ENCODE data around the gene NRK. TPM values are rescaled to one million over a fixed set of nuclear protein-coding genes. Genes with fewer than 3 reads are reported as not detected.
"Not testable (repeated sequence)": the region's sequence is repeated elsewhere in the genome, so short reads cannot be mapped to it uniquely, and the experiment has no call there.

NRK gene
- total RNA-seq, 1 donor from 2014 or later, result 48.2 TPM

DNA sequence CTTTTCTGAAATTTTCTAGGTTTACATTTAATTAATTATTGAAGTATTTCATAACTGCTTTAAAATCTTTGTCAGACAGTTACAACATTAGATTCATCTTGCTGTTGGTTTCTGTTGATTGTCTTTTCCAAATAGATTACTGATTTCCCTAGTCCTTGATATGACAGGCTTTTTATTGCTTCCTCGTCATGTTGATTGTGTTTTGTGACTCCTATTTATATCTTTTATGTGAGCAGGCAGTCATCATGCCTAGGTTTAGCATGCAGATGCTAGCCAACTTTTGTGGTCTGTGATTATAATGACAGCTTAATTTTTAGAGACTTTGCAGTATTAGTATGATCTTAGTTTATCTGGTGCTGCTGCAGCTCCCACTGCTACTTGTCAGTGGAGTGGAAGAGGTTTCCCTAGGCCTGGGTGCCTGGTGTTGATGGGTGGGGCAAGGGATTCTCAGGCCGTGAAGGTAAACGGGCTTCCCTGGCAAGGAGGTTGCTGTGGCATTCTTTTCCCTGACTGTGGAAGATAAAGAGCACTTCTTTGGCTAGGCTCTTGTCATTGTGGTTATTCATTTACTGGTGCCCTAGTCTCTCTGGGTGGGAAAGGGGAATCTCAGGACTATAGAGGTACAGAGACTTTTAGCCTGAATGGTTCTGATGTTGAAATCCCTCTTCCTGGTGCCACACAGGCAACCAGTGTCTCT lies 150.5 kb downstream of the NRK start:
- TF ChIP-seq, protein P1, sequence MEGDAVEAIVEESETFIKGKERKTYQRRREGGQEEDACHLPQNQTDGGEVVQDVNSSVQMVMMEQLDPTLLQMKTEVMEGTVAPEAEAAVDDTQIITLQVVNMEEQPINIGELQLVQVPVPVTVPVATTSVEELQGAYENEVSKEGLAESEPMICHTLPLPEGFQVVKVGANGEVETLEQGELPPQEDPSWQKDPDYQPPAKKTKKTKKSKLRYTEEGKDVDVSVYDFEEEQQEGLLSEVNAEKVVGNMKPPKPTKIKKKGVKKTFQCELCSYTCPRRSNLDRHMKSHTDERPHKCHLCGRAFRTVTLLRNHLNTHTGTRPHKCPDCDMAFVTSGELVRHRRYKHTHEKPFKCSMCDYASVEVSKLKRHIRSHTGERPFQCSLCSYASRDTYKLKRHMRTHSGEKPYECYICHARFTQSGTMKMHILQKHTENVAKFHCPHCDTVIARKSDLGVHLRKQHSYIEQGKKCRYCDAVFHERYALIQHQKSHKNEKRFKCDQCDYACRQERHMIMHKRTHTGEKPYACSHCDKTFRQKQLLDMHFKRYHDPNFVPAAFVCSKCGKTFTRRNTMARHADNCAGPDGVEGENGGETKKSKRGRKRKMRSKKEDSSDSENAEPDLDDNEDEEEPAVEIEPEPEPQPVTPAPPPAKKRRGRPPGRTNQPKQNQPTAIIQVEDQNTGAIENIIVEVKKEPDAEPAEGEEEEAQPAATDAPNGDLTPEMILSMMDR (IDR thresholded peaks at IDR 0.05; ENCODE audit: unreplicated experiment), result no peak

DNA sequence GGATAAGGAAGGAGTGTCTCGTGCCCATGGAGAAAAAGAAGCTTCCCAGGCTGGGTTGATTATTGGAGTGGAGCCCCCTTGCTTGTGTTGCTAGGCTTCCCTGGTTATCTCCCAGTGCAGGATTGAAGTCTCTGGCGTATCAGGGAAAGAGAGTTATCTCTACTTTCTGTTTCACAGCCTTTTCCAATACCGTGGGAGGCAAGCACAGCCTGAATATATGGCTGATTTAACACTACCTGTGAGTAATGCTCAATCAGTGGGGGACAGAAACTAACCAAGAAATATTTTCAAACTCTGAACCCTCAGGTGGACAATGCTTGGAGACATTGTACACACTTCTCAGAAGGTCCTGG lies 151.0 kb downstream of the NRK start:
- no peak for DNase-seq (ENCODE audit: low spot score in 2 of 2, unreplicated experiment in 2 of 2)
- H3K27me3 Mint-ChIP-seq (ENCODE audit: low read depth), result no peaks in the 10 kb centered on the region
- no peaks in the 10 kb centered on the region for H3K36me3 Mint-ChIP-seq
- no peak overlapping the region for H3K27ac Mint-ChIP-seq
- no peaks in the 10 kb centered on the region for H3K4me1 Mint-ChIP-seq
- TF ChIP-seq, protein P1 (IDR thresholded peaks at IDR 0.05; ENCODE audit: unreplicated experiment), result no peak
- peaks cover 42% of the 10 kb centered on the region for H3K9me3 Mint-ChIP-seq
- no peak overlapping the region for H3K4me3 Mint-ChIP-seq

More for the DNA sequence above, 150.5 kb downstream of the NRK start:
- H3K4me3 Mint-ChIP-seq, result no peak overlapping the region
- DNase-seq (ENCODE audit: low spot score in 2 of 2, unreplicated experiment in 2 of 2), result no peak
- no peaks in the 10 kb centered on the region for H3K36me3 Mint-ChIP-seq
- no peaks in the 10 kb centered on the region for H3K27me3 Mint-ChIP-seq (ENCODE audit: low read depth)
- H3K9me3 Mint-ChIP-seq, result peaks cover 42% of the 10 kb centered on the region
- H3K27ac Mint-ChIP-seq, result no peak overlapping the region
- no peaks in the 10 kb centered on the region for H3K4me1 Mint-ChIP-seq

DNA sequence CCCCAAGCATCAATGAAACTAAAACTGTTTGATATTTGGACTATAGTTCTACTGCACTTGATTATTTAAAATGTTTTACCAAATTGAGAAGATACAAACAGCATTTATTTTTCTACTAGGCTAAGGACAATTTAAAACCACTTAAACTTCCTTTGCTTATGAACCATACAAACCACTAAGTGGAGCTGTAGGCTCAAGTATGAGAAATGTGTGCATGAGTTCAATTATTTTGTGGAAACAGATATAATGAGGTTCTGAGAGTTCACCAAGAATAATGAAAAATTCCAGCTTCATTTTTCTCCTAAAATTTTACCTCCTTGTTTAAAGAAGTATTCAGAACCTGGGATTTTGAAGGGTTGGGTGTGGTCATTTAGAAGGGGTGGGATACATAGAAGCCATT lies 153.0 kb downstream of the NRK start:
- no peaks in the 10 kb centered on the region for H3K36me3 Mint-ChIP-seq
- TF ChIP-seq, protein P1 (IDR thresholded peaks at IDR 0.05; ENCODE audit: unreplicated experiment), result no peak
- DNase-seq (ENCODE audit: low spot score in 2 of 2, unreplicated experiment in 2 of 2), result no peak
- peaks cover 52% of the 10 kb centered on the region for H3K9me3 Mint-ChIP-seq
- no peaks in the 10 kb centered on the region for H3K4me1 Mint-ChIP-seq
- H3K27me3 Mint-ChIP-seq (ENCODE audit: low read depth), result no peaks in the 10 kb centered on the region
- H3K27ac Mint-ChIP-seq, result no peak overlapping the region
- no peak overlapping the region for H3K4me3 Mint-ChIP-seq

DNA sequence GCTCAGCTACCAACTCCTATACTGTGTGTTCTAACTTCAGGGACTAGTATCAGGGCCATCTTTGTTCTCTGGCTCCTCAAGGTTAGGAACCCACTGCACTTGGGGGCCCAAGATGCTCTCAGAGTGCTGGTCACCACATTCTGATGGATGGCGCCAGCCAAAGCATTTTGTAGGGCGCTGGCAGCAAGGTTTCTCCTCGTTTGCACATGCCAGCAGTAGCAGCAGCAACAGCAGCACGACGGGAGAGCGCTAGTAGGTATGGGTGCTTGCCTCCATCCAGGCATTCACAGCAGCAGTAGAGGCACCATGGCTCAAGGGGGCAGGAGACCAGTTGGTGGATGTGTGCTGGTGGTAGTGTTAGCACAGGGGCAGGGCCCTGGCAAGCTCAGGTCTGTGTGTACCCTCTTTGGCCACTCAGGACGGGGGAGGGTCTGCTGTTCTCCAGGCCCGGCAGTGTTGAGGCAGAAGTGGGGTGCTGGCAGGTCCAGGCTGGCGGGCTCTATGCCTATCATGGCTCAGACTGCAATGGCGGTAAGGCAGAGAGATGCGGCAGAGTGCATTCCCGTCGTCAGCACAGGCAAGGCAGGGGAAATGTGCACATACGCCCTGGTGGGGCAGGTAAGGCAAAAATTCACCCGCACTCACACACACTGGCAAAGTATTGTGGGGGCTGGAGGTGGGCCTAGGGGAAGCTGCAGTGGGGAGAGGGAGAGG lies 159.6 kb downstream of the NRK start:
- no peak for DNase-seq (ENCODE audit: low spot score in 2 of 2, unreplicated experiment in 2 of 2)
- Mint-ChIP-seq H3K27ac (no peak overlapping the region), H3K36me3 (no peaks in the 10 kb centered on the region), H3K4me1 (no peaks in the 10 kb centered on the region), H3K9me3 (peaks cover 68% of the 10 kb centered on the region), H3K4me3 (no peak overlapping the region), H3K27me3 (ENCODE audit: low read depth) (no peaks in the 10 kb centered on the region)
- TF ChIP-seq, protein P1 (IDR thresholded peaks at IDR 0.05; ENCODE audit: unreplicated experiment), result no peak

DNA sequence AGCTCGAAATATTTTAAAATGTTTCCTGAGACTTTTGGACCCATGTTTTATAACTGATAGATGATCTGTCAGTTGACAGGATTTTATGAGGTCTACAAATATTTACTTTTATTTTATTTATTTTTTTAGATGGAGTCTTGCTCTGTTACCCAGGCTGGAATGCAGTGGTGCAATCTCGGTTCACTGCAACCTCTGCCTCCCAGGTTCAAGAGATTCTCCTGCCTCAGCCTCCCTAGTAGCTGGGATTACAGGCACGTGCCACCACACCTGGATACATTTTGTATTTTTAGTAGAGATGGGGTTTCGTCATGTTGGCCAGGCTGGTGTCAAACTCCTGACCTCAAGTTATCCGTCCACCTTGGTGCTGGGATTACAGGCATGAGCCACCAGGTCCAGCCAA lies 166.1 kb downstream of the NRK start:
- H3K9me3 Mint-ChIP-seq, result peaks cover 56% of the 10 kb centered on the region
- not testable (repeated sequence) for H3K27ac Mint-ChIP-seq; H3K27me3 Mint-ChIP-seq (ENCODE audit: low read depth); H3K36me3 Mint-ChIP-seq; DNase-seq (ENCODE audit: low spot score in 2 of 2, unreplicated experiment in 2 of 2); H3K4me3 Mint-ChIP-seq; H3K4me1 Mint-ChIP-seq

DNA sequence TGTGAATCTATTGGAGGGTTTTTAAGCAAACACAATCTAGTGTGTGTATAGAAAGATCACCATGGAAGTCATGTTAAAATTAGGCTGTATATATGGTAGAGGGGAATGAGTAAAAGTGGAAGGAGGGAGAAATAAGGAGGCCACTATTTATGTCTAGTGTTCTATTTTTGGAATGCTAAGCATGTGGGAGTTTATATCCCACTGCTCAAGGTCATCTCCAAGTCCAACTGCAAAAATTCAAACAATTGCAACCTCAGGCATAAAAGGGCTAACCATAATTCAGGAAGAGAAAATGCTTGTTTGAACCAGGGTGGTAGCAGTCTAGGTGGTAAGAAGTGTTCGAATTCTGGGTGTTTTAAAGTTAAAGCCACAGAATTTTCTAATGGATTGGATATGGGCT lies 177.0 kb downstream of the NRK start:
- no peak for DNase-seq (ENCODE audit: low spot score in 2 of 2, unreplicated experiment in 2 of 2)
- H3K27ac Mint-ChIP-seq, result no peak overlapping the region
- no peaks in the 10 kb centered on the region for H3K36me3 Mint-ChIP-seq
- H3K27me3 Mint-ChIP-seq (ENCODE audit: low read depth), result no peaks in the 10 kb centered on the region
- H3K9me3 Mint-ChIP-seq, result peaks cover 50% of the 10 kb centered on the region
- TF ChIP-seq, protein P1 (IDR thresholded peaks at IDR 0.05; ENCODE audit: unreplicated experiment), result no peak
- no peak overlapping the region for H3K4me3 Mint-ChIP-seq
- no peaks in the 10 kb centered on the region for H3K4me1 Mint-ChIP-seq

Measured in mesothelial cell of epicardium (in vitro differentiated cells).